ENCODE data around the gene FBXL16.

FBXL16 gene

DNA sequence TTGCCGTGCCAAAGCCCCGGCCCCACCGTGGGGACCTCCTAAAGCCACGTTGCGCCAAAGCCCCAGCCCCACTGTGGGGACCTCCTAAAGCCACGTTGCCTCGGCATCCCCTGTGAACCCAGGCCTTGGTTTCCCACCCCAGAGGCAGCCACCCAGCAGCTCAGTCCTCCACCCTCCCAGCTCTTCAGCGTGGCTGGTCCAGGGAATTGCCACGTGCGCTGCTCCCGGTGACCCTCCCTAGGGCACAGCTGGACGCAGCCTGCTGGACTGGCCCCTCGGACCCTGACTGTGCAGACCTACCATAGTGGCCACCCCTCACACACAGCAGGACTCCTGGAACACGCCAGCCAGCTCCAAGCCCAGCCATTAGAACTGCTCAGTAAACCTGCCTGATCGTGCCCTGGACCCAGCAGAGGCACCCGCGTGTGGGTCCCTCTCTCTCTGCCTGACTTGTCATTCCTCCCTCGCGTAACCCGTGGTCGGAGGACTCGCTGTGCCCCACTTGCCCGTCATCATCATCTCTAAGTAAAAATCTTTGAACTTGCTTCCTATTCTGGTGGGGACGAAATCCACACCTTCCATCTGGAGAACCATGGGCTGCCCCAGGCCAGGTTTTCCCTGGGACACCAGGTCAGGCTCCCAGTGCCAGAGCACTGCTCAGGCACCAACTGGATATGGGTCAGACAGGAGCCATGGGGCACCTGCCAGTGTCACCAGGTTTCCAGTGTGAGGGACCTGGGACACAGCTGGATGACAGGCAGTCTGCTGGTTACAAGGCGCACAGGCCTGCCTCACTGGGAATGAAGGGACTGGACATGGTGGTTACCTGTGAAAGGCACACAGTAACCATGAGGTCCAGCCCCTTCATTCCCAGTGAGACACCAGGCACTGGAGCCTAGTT, 29.6 kb upstream of the FBXL16 start:
- DNase-seq: no peak

DNA sequence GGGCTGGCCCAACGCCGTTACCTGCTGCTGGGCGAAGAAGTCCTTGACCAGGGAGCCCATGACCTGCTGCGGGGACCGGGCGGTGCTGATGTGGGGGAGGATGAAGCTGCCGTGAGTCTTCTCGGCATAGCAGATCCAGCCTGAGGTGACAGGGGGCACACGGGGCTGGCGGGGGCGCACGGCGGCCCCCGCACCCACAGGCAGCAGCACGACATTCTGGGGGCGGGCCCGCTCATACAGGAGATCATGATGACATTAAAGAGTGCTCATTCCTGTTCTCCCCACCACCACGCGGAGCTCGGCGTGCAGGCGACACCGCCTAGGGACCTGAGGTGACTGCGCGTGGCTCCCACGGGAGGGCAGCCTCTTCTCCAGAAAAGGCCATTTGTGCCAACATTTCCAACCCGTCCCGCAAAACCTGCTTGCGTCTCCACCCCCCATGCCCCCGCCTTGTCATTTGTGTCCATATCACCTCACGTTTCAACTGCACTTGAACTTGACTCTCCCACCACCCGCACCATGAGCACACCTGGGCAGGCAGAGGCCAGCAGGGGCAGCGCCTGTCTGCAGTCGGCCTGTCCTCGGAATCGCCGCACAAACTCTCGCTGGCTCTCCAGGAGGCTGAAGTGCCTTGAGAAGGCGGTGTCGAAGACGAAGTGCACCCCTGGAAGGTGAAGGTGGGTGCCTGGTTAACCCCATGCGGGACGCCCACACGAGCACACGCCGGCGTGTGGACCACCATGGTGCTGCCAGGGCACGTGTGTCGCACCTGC, 28.8 kb upstream of the FBXL16 start:
- no peak for DNase-seq

DNA sequence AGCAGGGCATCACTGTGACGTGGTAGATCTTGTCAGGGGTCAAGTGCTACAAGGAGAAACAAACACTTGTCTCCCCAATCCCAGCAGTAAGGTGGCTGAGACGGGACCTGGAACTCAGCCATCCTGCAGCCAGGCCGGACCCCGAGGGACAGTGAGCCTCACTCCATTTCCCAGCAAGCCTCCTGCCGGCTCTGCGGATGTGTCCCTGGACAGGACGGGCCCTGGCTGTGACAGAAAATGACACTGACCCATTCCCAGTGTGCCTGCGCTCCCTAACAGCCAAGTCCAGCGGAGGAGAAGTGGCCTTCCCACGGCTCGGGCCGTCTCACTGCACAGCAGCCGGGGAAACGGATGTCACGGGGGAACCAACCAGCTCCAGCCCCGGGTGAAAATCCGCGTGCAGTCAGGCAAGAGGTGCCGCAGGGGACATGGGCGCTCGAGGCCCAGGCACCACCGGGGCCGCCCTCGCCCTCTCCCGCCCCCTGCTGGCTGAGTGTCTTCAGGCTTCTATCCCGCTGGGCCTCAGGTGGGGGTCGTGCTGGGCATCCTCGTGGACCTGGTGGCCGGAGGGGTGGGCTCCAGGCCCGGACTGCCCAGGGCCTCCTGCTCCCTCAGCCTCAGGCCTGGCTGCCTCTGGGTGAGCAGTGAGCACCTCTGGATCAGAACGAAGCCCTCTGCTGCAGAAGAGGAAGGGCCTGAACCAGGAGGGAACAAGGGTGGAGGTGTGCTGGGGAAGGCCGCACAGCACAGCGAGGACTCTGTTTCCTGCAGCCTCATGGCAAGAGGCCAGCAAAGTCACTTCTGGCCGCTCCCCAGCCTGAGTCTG, 28.0 kb upstream of the FBXL16 start:
- peak; percentile 54 for DNase-seq

DNA sequence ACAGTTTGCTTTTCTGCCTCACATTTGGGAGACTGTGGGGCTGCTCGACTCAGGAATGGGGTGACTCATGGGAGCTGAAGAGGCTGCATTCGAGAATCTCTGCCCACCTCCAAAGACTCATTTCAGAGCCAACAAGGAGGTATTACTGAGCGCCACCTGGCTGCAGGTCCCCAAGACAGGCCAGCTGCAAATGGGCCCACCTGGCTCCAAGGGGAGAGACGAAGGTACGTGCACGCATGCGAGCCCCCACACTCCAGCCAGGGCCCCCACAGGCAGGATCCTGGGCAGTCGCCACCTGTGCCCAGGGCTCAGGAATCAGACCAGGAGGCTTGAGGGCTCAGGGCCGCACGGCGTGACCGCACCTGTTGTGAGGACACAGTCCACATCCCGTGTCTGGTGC, 27.3 kb upstream of the FBXL16 start:
- no peak for DNase-seq

DNA sequence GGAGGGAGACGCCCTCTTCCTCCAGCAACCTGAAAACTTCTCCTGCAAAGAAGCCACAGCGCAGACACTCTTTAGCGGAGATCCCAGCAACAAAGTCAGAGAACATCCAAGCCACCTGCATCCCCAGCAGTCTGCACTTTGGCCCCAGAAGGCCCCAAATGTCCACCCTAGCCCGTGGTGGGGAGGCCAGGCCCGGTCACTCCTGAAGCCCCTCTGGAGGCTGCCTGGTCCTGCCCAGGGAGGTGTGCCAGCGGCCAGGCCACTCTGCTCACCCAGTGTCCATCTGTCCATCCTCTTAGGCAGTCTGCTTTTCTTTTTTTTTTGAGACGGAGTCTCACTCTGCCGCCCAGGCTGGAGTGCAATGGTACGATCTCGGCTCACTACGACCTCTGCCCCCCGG, 26.7 kb upstream of the FBXL16 start:
- no peak for DNase-seq

DNA sequence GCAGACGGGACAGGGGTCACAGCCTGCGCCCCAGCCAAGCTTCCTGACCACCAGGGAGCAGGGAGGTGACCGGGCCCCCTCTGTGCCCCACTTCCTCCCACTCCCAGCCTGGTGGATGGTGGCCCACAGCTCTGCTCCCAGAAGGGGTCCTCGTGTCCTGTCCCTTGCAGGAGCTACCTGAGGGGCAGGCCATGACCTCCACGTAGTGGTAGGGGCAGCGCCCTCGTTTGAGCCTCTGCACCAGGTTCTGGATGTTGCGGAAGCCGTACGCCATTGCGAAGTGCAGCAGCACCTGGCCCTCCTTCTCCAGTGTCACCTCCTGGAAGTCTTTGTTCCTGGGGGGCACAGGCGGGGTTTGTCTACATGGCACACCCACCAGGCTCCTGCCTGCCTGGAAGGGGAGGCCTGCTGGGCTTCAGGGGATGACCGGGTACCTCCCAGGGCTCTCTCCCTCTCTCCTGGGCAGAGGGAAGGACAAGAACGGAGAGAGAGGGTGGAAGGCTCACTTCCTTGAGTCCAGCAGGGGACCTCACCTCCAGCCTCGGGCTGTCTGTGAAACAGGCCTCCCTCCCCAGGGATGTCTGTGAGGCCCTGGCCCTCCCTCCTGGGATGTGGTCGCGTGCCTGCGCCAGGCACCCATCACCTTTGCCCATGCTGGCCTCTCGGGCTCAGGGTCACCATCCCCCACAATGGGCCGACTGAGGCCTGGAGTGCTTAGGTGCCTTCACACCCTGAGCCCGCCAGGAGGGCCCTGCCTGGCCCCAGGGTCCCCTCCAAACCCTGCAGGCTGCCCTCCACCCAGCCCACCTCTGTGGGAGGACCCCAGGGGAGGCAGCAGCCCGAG, 25.3 kb upstream of the FBXL16 start:
- no peak for DNase-seq

DNA sequence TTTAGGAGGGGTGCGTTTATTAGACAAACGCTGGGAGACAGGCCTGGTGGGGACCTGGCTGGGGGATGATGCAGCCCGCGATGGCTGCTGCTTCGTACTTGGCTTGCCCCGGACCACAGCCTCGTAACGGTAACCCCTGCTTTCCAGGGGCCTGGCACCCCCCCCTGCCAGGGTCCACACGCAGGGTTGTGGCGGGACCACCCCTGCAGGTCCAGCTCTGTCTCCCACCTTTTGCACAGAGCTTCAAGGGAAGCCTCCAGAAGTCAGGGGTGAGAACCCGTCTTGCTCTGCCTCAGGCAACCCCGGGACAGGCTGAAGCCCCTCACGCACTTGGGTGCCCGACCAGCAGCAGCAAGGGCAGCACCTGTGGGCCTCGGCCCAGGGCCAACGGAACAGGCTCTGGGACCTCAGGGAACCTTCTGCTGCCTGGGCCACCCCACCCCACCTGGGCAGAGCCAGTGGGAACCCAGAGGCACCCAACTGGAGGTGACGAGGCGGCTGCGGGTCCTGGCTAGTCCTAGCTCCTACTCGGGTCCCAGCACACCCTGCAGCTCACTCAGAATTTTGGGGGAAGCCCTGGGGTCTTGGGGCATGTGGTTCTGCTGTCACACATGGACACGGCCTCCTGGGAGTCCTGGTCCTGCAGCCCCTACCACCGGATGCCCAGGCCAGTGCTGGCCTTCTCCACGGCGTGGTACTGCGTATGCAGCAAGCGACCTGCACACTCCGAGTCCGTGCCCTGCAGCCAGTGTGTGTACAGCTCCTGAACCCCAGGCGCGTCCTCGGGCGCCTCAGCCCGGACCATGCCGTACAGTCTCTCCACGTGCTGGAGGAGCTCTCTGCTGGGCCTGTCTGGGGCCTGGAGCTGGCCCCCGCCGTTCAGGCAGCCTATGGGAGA, 24.4 kb upstream of the FBXL16 start:
- no peak for DNase-seq

DNA sequence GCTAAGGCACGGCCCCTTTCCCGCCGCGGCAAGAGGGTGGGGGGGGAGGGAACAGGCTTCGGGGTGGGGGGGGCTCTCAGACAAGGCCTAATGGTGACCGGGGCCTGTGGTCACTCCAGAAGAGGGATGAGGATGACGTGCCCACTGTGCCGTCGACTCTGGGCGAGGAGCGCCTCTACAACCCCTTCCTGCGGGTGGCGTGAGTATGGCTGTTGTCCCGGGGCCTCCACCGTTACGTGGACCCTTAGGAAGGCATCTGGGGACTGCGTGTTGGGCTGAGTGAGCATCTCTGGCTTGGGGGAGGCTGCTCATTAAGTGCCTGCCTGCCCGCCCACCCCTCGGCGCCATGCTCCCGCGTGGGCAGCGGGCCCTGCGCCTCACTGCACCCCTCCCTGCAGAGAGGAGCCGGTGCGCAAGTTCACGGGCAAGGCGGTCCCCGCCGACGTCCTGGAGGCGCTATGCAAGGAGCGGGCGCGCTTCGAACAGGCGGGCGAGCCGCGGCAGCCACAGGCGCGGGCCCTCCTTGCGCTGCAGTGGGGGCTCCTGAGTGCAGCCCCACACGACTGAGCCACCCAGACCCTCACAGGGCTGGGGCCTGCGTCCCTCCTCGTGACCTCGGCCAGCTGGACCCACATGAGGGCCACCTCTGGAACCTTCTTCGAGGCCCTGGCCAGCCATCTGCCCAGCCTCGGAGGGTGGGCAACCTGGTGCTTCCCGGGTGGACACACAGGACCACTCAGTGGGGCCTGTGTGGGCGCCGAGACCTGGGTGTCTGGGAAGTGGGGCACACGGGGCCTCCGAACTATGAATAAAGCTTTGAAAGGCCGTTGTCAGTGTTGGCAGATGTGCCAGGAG, 23.5 kb upstream of the FBXL16 start:
- no peak for DNase-seq

DNA sequence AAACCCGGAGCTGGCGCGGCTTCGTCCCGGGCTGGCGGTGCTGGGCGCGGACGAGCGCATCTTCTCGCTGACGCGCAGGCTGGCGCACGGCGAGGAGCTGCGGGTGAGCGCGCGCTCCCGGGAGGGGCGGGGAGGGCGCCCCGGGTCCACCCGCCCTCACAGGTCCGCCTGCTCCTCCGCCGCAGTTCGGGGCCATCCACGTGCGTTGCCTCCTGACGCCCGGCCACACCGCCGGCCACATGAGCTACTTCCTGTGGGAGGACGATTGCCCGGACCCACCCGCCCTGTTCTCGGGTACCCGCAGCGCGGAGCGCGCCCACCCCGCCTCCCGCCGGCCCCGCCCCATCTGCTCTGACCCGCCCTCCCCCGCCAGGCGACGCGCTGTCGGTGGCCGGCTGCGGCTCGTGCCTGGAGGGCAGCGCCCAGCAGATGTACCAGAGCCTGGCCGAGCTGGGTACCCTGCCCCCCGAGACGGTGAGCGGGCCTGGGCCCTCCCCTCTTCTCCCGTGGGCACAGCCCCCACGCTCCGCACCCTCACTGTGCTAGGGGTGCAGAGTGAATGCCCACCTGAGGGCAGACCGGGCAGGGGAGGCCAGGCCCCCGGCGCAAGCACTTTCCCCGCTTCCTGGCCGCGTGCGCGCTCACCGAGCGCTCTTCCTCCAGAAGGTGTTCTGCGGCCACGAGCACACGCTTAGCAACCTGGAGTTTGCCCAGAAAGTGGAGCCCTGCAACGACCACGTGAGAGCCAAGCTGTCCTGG, 22.7 kb upstream of the FBXL16 start:
- DNase-seq: peak; percentile 66

DNA sequence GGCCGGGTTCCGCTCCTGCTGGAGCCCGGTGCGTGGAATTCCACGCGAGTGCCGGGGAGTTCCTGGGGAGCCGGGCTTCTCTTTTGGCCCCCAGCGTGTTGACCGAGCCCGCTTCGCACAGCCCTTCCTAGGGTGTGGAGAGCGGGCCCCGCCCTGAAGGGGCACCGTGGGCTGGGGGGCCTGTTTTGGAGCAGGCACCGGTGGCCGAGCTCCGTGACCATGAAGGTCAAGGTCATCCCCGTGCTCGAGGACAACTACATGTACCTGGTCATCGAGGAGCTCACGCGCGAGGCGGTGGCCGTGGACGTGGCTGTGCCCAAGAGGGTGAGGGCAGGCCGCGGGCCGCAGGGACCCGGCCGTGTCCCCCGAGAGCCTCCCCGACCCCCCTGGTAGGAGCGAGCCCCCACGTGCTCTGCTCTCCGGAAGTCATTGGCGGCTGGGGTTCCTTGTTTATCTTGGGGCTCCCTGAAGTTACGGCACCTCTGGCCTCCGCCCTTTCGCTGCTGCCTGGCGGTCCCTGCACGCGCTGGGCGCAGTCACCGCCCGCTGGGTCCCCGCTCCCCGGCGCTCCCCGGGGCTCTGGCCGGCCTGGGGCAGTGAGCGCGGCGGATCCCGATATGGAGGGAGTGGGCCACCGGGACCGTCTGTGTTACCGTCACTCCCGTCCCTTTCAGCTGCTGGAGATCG, 21.8 kb upstream of the FBXL16 start:
- DNase-seq: peak; percentile 43

DNA sequence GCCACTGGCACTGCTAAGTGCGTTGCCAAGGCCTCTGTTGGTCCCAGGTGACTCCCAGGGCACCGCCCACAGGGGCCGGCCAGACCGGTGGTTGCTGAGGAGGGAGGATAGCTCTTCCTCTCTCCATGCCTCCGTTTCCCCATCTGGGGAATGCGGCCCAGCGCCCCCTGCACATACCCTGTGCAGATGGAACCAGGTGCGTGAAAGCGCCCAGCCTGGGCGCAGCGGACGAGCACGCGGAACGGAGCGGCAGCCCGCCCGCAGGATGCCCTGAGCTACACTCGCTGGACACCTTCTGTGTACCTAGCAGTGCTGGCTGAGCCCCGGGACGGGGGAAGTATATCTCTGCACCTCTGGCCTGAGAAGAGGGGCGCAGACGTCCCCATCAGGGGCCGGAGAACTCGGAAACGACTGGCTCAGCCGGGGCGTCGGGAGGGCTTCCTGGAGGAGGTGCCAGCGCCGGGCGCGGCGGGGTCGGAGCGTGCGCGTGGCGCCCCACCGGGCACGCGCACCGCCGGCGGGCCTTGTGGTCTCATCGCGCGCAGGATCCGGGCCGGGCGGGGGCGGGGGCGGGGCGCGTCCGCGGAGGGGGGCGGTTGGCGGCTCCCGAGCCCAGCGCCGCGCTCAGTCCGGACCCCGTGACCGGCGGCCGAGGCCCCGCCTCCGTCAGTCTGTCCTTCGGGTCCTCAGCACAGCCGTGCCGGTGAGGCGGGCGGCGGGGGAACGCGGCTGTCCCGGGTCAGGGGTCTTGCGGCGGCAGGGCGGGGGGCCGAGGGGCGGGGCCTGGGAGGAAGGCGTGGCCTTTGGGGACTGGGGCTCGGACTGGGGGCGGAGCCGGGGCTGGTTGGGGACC, 21.1 kb upstream of the FBXL16 start, which contains the start of the genes CCDC78 and HAGHL:
CCDC78 (minus strand) TSS at position 6 of the 853 bp plus-strand sequence. CDS start 76 bp downstream, outside the sequence.
HAGHL (plus strand) TSS at position 669 of the 853 bp plus-strand sequence. CDS start 404 bp downstream, outside the sequence.
- peak; percentile 66 for DNase-seq

DNA sequence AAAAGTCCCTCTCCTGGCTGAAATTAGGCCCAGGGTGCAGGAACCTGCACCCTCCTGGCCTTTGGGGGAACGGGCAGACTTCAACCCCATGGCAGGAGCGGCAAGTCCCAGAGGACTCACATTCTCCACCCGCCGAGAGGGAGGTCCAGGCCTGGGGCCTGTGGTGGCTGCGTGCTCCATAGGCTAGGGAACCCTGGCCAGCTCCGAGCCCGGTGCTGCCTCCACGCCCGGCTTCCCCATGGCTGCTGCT, 20.5 kb upstream of the FBXL16 start:
- DNase-seq: no peak

DNA sequence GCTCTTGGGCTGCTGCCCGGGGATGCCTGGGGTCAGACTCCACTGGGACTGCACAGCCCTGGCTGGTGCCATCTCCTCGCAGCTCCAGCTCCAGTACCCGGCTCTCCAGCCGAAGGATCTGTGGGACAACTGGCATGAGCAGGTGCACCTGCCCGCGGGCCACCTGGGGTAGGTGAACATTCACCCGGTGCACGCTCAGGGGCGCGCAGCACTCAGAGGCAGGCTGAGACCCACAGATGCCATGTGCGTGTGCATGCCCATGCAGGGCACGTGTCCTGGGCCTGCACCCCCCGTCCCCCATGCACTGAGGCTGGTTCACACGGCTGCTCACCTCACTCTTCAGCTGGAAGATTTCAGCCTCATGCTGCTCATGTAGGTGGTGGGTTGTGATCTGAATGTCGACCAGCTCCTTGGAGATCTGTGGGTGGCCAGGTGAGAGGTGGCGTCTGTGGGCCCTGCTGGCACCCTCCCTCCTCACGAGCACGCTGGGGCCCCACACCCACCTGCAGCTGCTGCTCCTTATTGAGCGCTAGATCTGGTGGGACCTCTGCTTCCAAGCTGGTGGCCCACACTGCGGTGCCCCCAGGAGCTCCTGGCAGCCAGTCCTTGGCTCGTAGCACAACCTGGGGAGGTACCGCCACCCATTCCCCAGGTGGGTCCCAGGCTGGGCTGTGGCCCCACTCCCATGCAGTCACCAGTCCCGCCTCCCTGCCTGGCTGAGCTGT, 20.0 kb upstream of the FBXL16 start:
- DNase-seq: no peak

DNA sequence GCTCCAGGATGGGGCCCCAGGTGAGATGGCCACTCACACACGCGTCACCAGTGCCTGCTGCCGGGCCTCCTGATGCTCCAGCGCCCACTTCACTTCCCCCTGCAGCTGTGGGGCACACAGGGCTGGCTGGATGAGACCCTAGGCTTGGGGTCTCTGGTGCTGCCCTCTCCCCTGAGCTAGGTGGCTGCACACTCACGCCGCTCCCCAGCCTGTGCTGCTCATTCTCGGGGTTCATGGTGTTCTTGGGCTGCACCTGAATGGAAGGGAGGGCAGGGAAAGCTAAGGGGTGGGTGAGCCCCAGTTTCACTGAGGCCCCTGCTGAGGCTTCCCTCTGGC, 19.4 kb upstream of the FBXL16 start:
- no peak for DNase-seq

DNA sequence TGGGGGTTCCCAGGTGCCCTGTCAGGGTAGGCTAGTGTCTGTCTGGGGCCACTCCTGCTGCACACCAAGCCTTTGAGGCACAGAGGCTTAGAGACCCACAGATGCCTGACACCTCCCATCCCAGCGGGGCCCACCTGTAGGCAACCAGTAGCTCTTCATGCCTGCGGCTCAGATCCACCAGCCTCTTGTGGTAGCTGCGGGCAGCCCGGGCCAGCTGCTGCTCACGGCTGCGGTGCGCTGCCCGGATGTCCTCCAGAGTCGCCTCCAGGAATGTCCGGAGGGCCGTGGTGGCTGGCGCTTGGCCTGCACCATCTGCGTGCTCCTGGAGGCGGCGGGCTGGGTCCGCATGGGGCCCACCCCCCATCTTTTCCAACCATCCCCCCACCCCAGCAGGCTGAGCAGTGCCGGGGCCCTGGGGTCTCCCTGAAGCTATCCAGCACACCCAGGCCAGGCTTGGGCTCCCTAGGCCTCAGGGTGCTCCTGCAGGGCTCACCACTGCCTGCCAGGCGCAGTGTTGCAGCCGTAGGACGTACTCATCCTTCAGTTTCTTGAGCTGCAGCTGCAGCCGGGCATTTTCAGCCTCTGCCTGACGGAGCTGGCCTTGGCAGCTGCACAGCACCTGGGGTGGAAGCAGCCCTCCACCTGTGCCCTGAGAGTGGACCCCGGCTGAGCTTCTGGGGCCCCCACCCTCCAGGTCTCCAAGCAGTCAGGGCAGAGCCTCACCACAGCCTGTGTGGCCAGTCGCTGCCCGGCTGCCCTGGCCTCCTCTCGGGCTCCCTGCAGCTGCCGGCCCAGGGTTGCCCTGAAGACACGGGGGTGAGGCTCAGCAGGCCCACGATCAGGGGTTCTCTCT, 18.8 kb upstream of the FBXL16 start:
- DNase-seq: no peak

DNA sequence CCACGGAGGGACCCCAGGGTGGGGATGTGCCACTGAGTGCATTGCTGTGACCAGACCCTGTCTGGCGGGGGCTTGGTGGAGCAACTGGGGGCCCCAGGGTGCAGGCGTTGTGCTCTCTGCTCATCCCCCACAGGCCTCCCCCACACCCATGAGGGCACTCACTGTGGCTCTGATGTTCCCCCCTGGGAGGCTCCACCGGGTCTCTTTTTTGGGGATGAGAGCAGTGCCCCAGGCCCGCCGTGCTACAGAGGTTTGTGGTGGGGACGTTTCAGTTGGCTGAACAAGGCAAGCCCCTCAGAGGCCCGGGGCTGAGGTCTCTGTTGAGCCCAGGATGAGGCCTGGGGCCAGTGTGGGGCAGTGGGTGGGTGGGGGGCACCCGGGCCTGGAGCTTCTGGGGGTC, 18.1 kb upstream of the FBXL16 start:
- DNase-seq: no peak
